Activated CD8-positive, alpha-beta memory T cell treated with anti-CD3 and anti-CD28 coated beads, Interleukin-2, amount 50 U/mL, for 4 hours (primary cell): Measurements from ENCODE around the gene SLC24A4.
"Not testable (repeated sequence)": the region's sequence is repeated elsewhere in the genome, so short reads cannot be mapped to it uniquely, and the experiment has no call there.

Experiments used
- DNase-seq: peaks from one replicate; pipeline ENCODE4 v3.0.0-alpha.2; 2020

The SLC24A4 gene

DNA sequence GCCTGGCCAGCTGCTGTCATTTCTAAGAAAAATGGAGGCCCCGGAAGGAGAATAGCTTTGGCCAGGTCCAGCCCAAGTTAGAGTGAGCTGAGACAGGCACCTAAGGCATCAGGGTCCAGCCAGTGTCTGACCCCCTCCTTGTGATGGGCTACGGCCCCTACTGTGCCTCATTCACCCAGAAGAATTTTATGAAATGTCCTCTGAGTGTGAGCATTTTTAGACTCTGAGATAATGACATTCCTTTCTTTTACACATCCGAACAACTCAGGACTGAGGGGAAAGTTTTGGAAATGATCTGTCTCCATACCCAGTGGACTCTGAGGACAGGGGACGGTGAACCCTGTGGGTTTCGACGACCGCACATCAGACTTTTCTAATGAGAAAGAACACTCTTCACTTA is 50.4 kb downstream of the SLC24A4 start:
- no peak for DNase-seq

DNA sequence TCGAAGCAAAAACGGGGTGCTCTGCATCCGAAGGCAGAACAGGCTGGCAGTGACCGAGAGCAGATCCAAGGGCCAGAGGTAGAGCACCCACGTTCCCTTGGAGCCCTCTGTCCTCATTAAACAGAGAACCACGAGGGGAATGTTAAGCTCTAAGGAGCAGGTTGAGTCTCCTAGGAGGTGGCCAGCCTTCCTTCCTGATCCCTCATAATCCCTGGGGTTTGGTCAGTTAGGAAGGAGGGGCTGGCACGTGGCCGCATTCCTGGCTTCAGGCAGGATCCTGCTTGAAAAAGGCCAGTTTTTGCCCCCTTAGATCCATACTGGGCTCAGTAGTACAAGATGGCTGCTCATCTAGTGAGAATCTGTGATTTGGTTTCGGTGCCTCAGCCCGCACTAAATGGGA is 57.2 kb downstream of the SLC24A4 start:
- DNase-seq, result no peak

DNA sequence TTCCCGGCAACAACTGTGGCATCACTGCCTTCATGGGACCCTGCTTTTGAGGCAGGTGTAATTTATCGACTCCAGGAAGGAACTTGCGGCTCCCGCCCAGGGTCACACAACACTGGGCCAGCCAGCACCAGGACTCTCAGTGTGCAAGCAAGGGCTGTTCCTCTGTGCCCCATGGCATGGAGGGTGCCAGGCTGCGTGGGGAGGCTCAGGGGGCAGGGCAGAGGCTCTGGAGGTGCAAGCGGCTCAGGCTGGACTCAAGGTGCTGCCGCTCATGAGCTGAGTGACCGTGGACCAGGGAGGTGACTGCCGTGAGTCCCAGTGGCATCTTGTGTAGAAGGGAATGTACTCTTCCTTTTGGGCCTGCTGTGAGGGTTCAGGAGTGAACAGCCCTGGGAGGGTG is 57.6 kb downstream of the SLC24A4 start:
- DNase-seq, result no peak

DNA sequence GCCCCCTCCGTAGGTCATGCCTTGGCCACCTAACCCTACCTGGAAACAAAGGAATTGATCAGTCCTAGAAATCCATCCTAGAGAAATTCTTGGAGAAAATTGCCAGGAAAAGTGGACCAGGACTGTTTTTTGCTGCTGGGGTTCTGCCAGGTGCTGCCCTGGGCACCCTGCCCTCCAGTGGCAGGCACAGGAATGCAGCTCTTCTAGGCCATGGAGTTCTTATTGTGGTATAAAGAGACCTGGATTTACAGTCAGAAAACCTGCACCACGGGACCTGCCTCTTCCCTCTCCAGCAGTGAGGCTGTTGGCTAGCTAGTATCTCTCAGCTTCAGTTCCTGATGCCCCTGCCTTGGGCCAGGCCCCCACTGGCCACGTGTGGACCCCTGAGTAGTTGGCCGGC is 59.7 kb downstream of the SLC24A4 start:
- no peak for DNase-seq

DNA sequence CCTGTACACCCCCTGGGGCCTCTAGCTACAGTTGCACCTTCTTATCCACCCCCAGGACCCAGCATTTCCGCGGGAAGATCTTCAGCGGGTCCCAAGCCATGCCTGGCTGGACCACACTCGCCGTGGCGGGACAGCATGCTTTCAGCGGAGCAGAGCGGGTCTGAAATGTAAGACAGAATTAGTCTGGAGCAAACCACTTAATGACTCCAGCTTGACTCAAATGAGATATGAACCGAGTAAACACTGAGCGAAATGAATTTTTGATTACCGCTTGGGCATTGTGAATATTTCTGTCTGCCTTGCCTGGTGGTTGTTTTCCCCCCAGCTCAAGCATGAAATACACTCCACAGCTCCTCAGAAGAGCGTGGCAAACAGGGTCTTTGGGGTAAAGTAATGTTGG is 60.8 kb downstream of the SLC24A4 start:
- no peak for DNase-seq

DNA sequence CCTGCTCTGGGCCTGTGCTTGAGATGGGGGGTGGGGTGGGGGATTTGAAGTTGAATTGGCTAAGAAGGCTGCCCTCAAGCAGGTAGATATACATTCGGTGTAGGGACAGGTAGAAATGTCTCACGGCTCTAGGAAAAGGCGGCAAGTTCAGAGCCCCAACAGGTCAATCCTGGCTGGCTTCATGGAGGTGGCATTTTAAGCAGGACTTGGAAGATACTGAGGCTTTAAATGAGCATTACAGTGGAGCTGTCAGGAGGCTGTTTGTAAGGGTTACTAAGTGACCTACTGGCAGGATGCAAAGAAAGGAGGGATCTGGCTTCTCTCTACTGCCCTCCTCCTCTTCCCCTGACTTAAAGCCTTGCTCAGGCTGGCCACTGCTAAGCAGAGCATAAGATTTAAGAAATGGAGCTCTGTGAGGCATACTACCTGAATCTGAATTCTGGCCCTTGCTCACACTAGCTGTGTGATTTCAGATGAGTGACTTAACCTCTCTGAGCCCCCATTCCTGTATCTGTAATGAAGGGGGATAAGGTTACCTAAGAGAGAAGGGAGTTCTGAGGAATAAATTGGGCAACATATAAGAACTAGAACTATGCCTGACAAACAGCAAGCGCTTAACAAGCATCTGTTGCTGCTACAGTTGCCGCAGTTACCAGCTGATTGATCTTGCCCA is 61.6 kb downstream of the SLC24A4 start:
- DNase-seq, result no peak

DNA sequence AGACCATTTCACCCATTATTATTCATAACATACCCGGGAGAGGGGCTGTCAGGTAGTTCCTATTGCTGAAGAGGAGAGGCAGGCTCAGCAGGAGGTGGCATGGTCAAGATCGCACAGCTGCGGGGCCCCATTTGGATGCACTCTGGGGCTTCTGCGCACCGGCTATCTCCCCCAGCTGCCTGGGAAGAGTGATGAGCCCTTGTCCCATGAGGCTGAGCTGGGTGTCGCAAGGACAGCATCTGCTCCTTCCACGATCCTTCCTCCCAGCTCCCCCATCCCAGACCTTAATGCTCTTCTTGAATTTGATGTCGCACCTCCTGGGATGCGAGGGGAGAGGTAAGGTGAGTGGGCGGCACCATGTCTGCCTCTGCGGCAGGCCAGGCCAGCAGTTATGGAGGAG is 62.6 kb downstream of the SLC24A4 start:
- DNase-seq, result no peak

DNA sequence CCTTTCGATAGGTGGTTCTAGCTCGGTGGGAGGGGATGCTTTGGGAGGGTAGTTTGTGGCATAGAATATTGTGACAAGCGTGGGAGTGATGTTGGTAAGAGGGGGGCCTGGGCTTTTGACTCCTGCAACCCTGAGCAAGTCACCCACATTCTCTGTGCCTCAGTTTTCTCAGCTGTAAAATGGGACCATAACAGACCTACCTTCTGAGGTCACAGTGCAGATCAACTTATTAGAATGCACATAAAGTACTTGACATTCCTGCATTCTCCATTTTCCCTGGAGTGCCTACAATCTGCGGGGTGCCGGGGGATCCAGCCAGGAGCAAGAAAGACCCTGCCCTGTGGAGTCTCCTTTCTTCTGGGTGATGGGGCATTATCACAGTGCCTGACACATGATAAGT is 63.2 kb downstream of the SLC24A4 start:
- DNase-seq, result no peak

DNA sequence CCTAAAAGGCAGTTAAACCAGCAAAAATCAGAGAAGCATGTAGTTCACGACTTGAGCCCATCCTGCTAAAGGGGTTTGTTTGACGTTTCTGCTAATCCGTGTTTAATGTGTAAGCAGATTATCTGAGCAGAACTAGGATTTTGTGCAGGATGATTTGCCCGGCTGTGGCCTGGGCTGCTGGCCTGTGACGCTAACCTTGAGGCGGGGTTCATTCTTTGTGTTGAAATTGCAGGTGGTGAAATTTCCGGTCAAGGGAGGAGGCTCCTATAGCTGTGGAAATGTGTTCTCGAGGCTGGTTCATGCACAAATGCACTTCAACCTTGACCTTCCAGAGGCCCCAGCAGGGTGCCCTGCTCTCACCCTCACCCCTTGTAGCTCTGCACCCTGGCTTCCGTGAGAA is 63.7 kb downstream of the SLC24A4 start:
- DNase-seq, result no peak

DNA sequence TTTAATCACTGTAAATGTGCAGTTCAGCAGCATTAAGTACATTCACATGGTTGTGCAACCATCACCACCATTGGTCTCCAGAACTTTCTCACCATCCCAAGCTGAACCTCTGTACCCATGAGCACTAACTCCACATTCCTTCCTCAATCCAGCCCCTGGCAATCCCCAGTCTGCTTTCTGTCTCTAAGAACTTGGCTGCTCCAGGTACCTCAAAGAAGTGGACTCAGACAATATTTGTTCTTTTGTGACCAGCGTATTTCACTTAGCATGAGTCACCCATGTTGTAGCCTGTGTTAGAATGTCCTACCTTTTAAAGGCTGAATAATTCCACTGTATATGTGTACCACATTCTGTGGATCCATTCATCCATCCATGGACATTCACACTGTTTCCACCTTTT is 64.6 kb downstream of the SLC24A4 start:
- DNase-seq, result no peak

DNA sequence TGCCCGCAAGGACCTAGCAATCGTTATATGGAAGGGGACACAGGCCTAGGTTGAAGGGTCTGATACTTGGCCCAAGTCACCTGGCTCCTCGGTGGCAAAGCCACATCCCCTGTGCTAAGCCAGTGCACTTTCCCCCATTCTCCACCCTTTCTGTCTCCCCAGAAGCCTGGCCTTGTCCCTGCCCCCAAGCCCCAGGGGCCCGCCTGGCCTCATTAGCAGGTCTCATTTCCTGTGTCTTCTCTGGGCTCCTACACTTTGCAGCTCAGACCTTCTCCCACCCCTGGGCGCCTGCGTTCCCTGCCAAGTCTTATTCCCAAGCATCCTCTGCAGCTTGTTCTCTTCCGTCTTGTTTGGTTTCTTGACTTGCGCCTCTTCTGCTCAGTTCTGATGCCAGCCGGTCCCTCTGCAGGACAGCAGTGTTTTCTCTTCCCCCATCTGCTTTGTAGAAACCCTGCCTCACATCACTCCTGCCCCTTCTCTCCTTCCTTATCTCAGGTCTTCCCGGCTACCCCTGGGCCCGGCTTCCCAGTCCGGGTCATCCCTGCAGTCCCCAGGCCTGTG is 66.7 kb downstream of the SLC24A4 start:
- DNase-seq, result no peak

DNA sequence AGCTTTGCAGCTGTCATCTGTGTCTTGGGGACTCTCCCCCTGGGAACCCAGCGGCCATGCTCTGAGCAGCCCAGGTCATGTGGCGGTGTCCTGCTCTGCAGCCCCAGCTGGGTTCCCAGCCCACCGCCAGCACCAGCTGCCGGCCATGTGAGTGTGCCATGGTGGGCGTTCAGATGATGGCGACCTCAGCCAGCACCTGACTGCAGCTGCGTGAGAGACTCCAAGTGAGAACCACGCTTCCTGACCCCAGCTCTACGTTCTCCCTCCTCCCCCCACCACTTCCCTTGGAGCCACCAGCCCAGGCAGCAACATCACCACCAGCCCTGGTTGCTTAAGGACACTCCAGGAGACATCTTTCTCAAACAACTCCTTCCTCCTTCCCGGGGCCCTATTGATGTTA is 68.8 kb downstream of the SLC24A4 start:
- DNase-seq, result no peak

DNA sequence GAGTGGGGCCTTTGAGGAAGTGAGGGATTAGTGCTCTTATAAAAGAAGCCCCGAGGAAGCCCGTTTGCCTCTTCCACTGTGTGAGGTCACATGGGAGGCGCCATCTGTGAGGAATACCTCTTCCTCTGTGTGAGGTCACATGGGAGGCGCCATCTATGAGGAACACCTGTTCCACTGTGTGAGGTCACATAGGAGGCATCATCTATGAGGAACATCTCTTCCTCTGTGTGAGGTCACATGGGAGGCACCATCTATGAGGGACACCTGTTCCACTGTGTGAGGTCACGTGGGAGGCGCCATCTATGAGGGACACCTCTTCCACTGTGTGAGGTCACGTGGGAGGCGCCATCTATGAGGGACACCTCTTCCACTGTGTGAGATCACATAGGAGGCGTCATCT is 69.7 kb downstream of the SLC24A4 start:
- DNase-seq, result no peak

DNA sequence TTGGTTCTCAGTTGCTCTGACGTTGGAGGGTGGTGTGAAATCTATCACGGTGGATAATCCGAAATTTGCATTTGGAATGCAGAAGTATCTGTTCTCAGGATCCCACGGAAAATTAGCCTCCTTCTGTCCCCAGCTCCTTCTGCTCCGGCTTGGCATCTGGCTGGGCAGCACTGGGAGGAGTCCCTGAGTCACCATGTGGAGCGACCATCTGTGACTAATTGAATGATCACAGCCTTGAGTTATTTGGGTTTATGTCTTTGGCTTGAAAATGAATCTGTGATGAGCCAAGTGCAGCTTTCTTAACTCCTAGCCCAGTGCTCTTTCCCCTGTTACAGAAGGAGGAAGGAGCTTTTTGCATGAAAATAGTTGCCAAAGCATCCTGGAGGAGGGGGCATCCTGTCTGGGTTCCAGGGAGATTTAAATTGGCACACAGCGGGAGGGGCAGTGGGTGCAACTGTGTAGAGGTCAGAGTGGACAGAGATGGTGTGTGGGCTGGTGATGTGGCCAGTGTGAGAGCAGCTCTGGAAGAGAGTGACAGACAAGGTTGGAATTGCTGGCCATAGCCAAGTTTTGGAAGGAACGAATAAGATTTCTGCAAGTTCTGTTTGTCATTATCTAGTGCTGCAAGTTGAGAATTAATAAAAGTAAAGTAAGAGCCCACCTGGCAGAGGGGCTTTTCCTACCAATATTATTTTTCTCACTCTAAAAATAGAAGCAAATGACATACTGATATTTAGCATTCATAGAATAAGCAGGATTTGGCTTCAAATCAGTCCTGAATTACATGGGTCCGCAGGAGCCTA is 74.4 kb downstream of the SLC24A4 start:
- DNase-seq, result no peak

DNA sequence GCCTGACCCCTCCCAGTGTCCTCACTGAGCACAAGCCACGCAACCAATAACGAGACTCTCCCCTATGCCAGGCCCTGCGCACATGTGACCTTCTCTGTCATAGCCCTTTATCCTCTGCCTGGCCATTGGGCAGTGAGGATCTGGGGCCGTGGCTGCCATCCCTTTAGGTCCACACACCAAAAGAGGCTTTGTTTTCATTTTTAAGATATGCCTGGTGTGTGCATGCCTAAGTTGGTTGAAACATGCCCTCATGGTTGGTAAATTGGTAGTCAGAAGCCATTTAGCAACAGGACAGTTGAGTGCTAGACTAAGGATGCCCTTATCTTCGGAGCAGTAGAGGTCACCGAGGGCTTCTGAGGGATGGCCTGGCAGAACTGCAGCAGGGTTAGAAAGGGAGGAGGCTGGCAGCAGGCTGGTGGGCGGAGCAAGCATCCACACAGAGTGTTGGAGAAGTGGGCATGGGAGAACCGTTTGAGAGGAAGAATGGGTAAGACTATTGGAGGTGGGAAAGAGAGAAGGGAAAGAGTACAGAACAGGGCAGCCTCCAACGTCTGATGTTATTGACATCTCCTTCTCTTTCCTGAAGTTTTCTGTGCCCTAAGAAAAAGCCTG is 75.1 kb downstream of the SLC24A4 start:
- DNase-seq, result no peak

DNA sequence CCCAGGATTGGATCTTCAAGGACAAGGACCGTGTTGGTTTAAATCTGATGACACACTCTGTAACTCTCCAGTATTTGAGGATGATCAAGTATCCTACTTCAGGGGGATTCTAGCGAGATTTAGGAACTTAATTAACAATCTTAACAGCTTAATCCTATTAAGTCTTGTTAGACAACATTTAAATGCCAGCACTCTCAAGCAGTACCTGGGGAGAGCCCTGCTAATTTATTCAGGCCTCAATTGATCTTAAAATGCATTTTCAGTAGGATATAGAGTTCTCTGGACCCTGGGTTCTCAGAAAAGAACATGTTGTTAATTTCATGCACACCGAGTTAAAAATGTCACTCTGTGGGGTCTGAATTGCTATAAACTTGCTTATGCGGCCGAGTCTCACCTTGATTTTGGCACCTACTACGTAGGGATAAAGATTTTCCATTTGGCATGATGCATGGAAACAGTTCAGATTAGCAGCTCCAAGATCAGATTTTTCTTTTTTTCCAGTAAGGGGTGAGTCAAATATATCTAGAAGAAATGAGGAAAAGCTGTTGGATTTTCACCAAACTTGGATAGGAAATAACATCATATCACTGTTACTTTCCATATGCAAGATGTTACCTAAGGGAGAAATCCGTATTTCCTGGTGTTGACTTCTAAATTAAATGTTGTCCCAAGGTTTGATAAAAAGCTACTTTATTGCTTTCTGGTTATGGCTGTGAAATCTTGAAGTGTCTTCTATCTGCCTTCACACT is 76.1 kb downstream of the SLC24A4 start:
- DNase-seq, result no peak

DNA sequence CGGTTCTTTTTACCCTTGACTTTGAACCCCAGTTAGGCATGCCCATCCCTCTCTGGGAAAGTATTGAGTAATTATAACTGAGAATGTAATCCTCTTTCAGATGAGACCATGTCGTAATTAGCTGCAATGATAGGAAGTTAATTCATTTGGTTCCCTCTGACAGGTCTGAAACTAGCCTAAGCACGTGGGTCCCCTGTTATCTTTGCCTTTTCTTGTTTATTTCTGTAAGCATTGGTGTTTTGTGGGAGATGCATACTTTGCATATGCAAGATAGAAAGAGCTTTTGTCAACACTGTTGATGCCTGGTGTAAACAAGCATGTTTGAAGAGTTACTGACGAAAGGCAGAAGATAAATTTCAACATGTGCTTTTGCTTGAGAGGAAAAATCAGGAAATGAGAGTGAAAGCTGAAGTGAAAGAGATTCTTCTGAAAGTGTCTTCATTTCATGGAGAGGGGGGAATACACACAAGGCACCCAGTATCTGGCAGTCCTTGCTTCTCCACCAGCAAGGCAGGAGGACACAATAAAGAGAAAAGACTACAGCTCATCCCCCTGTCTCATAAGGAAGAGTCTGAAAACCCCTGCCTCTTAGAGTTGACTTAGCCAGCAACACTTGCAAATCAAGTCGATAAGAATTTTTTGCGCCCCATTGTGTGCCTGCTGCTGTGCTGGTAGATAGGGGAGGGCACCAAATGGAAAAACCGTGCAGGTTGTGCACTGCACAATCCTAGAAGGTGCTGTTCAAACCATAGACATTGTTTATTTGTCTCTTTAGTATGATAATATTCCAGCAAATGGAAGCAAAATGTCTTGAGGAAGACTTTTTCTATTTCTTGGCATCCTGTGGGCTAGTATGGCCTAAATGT is 77.8 kb downstream of the SLC24A4 start:
- no peak for DNase-seq

DNA sequence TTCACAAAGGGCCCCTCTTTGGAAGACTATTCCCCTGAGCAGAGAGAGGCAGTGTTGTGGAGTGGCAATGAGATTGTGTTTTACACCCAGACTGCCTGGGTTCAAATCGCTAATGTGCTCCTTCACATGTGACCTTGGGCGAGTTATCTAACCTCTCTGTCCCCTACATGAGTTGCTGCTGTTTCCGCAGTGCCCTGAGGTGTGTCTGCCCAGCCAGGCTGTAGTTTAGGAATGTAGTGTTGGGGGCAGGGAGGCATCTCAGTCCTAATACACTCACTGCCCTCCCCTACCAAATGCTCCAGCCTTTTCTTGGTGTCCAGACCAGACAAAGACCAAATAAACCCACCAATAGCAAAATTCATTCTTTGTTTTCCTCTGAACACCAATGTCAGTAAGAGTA is 78.6 kb downstream of the SLC24A4 start:
- no peak for DNase-seq

DNA sequence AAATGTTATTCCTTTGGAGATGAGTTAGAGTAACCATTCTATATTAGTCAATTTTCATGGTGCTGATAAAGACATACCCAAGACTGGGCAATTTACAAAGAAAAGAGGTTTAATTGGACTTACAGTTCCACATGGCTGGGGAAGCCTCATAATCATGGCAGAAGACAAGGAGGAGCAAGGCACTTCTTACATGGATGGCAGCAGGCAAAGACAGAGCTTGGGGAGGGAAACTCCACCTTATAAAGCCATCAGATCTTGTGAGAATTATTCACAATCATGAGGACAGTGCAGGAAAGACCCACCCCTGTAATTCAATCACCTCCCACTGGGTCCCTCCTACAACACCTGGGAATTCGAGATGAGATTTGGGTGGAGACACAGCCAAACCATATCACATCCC is 79.5 kb downstream of the SLC24A4 start:
- not testable (repeated sequence) for DNase-seq

DNA sequence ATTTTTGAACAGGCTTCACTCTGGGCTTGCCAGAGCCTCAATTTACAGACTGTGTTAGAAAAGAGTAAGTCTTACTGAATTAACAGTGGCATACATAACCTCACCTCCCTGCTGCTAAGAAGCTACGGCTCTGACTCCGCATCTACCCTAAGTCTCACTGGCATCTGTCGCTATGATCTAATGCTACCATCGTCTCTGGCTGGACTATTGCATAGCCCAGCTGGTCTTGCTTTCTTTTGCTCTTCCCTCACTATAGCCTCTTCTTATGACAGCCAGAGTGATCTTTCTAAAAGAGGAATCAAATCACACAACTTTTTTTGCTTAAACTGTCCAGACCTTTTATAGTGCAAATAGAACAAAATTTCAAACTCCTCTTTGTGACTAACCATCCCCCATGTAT is 81.1 kb downstream of the SLC24A4 start:
- DNase-seq, result no peak

DNA sequence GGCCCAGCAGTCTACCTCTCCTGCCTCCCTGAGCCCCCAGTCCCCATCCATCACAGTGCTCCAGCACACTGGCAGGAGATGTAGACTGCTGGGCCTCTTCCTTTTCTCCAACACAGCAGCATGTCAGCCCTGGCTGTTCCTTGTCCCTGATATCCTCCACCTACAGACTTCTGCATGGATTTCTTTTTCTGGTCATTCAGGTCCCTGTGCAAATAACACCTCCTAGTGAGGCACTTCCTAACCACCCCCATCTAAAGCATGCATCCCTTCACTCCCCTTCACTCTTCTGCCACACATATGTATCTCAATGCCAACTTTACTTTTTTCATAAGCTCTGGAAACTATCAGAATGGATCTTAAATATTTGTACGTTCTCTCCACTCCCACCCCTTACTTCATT is 81.5 kb downstream of the SLC24A4 start:
- DNase-seq, result no peak

DNA sequence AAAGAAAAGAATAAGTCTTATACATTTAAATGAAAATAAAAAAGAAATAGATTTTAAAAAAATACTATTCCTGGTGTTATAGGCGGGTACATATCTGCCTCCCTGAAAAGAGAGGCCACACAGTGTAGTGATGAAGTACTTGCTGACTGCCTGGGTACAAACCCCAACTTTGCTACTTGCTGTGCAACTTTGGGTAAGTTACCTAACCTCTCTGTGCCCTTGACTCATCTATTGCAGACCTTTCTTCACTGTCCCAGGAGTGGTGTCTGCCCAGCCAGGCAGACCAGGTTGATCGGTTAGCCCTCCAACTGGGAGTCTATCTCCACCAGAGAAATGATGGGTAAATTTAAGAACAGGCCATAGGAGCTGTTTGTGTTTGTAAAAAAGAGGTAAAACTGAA is 82.0 kb downstream of the SLC24A4 start:
- no peak for DNase-seq
